Measurements from ENCODE around the gene TLL2.

GRCh38 chr10:96446966-96447596, 66.6 kb downstream of the TLL2 start:
- TF ChIP-seq CTCF (conservative IDR thresholded peaks at IDR 0.05; ENCODE audit: low read depth, low read length) (no peak), POLR2A (IDR thresholded peaks at IDR 0.05; ENCODE audit: low read depth, low read length) (no peak), SMC3 (IDR thresholded peaks at IDR 0.05; ENCODE audit: low read depth, low read length) (no peak), RAD21 (IDR thresholded peaks at IDR 0.05; ENCODE audit: low read length) (no peak), FOS (IDR thresholded peaks at IDR 0.05; ENCODE audit: low read depth, low read length) (no peak)
